ENCODE results near the gene EDA.

DNA sequence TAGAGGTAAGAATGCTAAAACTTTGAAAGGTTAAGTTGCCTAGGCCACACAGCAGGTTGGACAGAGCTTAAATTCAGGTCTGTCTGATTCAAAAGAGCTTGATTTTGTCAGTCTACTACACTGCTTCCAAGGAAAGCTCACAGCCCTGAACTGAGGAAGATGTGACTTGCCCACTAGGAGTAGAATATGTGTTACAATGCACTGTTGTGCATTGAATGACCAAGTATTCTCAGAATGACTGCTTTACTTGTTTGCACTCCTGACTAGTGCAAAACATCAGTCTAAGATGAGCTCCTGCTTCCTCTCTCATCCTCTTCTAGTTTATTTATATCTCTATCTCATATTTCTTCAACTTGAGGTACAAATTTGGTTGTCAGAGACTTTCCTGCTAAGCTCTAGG, 377.6 kb downstream of the EDA start:
- TF ChIP-seq, protein P1, sequence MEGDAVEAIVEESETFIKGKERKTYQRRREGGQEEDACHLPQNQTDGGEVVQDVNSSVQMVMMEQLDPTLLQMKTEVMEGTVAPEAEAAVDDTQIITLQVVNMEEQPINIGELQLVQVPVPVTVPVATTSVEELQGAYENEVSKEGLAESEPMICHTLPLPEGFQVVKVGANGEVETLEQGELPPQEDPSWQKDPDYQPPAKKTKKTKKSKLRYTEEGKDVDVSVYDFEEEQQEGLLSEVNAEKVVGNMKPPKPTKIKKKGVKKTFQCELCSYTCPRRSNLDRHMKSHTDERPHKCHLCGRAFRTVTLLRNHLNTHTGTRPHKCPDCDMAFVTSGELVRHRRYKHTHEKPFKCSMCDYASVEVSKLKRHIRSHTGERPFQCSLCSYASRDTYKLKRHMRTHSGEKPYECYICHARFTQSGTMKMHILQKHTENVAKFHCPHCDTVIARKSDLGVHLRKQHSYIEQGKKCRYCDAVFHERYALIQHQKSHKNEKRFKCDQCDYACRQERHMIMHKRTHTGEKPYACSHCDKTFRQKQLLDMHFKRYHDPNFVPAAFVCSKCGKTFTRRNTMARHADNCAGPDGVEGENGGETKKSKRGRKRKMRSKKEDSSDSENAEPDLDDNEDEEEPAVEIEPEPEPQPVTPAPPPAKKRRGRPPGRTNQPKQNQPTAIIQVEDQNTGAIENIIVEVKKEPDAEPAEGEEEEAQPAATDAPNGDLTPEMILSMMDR (conservative IDR thresholded peaks at IDR 0.05 in 1 of 2, IDR thresholded peaks at IDR 0.05 in 1 of 2; ENCODE audit: extremely low read depth in 1 of 2, insufficient read depth in 1 of 2, low read depth in 1 of 2, low read length in 2 of 2): no peak
- TF ChIP-seq EZH2 (IDR thresholded peaks at IDR 0.05; ENCODE audit: borderline replicate concordance, low read length): no peak

Measured in mammary epithelial cell (primary cell).